Left lung (tissue), 10 donors: Measurements from ENCODE around the gene ANKRD17. TPM values are rescaled to one million over a fixed set of nuclear protein-coding genes. Genes with fewer than 3 reads are reported as not detected.

Experiments used
- ATAC-seq: fragments of 200-7000 bp; cut with Tn5 transposase; one replicate; pipeline ENCODE4 v1.9.1; 2020; ENCODE audit warnings: moderate library complexity
- DNase-seq, 4 donors: peaks; one replicate each; pipeline ENCODE4 v3.0.0-alpha.2; 2013 to 2020
- H3K27ac ChIP-seq, 2 donors: fragments of 200-600 bp; sonication (generic) in 1 of 2; one replicate each; pipeline versions ENCODE4 v1.5.0 to v1.8.0; 2020 to 2021
- H3K27me3 ChIP-seq, 2 donors: fragments of 200-600 bp; sonication (generic) in 1 of 2; one replicate each; pipeline versions ENCODE4 v1.5.0 to v1.8.0; 2020 to 2021
- H3K36me3 ChIP-seq, 2 donors: fragments of 200-600 bp; sonication (generic) in 1 of 2; one replicate each; pipeline versions ENCODE4 v1.5.0 to v1.8.0; 2020 to 2021
- H3K4me1 ChIP-seq, 2 donors: fragments of 200-600 bp; one replicate each; pipeline ENCODE4 v1.8.0; 2021
- H3K4me3 ChIP-seq, 2 donors: fragments of 200-600 bp; sonication (generic) in 1 of 2; one replicate each; pipeline versions ENCODE4 v1.5.0 to v1.8.0; 2020 to 2021; ENCODE audit warnings: mild to moderate bottlenecking in 1 of 2
- H3K9me3 ChIP-seq, 2 donors: fragments of 200-600 bp; sonication (generic) in 1 of 2; one replicate each; pipeline versions ENCODE4 v1.5.0 to v1.8.0; 2020 to 2021
- intact Hi-C, 2 donors: fragments of 100-400 bp; cut with DNase I; formaldehyde crosslinking; loops; one replicate each; pipeline versions ENCODE4 v1.11.2 to v1.14.2; 2022
- polyA plus RNA-seq, 6 donors: library from polyadenylated mRNA; unstranded; fragments of 120-200 nt; gene quantifications; one replicate each; pipeline ENCODE4 v1.2.1, GENCODE V29; 2013; ENCODE audit not compliant: insufficient read length in 6 of 6
- total RNA-seq, 2 donors: library from RNA; stranded (reverse); fragmentation: NEBNext Ultra II Directional; extraction: Animal tissue kit (Norgen Biotek cat#: 25700); gene quantifications; one replicate each; pipeline ENCODE4 v1.2.1, GENCODE V29; 2021
- TF ChIP-seq, protein P1 (sequence below), 2 donors: fragments of 200-600 bp; sonication (generic) in 1 of 2; IDR thresholded peaks; one replicate each; pipeline versions ENCODE4 v1.5.0 to v1.8.0; 2021; ENCODE audit warnings: antibody characterized with exemption in 2 of 2
- donor health status: DM: no; HTN: yes; CAD: no.
- donor health status: DM: no; HTN: no; CAD: no.

The ANKRD17 gene
- total and polyA plus RNA-seq, 8 donors = 57.5 to 83.0 (median 74.9) TPM

- intact Hi-C loops = no loop called here
- TF ChIP-seq, protein P1, sequence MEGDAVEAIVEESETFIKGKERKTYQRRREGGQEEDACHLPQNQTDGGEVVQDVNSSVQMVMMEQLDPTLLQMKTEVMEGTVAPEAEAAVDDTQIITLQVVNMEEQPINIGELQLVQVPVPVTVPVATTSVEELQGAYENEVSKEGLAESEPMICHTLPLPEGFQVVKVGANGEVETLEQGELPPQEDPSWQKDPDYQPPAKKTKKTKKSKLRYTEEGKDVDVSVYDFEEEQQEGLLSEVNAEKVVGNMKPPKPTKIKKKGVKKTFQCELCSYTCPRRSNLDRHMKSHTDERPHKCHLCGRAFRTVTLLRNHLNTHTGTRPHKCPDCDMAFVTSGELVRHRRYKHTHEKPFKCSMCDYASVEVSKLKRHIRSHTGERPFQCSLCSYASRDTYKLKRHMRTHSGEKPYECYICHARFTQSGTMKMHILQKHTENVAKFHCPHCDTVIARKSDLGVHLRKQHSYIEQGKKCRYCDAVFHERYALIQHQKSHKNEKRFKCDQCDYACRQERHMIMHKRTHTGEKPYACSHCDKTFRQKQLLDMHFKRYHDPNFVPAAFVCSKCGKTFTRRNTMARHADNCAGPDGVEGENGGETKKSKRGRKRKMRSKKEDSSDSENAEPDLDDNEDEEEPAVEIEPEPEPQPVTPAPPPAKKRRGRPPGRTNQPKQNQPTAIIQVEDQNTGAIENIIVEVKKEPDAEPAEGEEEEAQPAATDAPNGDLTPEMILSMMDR (IDR thresholded peaks at IDR 0.05) = no peak
- H3K36me3 ChIP-seq = peaks cover 0 to 77% of the 10 kb centered on the region in 2 donors
- H3K9me3 ChIP-seq = no peaks in the 10 kb centered on the region
- H3K4me3 ChIP-seq = no peak overlapping the region
- H3K27me3 ChIP-seq = no peaks in the 10 kb centered on the region
- no peak for DNase-seq
- no peak for ATAC-seq
- no peaks in the 10 kb centered on the region for H3K4me1 ChIP-seq
- no peak overlapping the region for H3K27ac ChIP-seq
These were observed 153.9 kb downstream of the ANKRD17 start for GRCh38 chr4:73104695-73105094.

- intact Hi-C loops = no loop called here
- DNase-seq = no peak
- Histone ChIP-seq H3K9me3 (no peaks in the 10 kb centered on the region), H3K27me3 (no peaks in the 10 kb centered on the region), H3K36me3 (peaks cover 0 to 78% of the 10 kb centered on the region in 2 donors), H3K4me3 (no peak overlapping the region), H3K4me1 (no peaks in the 10 kb centered on the region), H3K27ac (no peak overlapping the region)
- TF ChIP-seq, protein P1 (IDR thresholded peaks at IDR 0.05) = no peak
- no peak for ATAC-seq
These were observed 154.6 kb downstream of the ANKRD17 start for GRCh38 chr4:73103799-73104503.

- Histone ChIP-seq H3K36me3 (peaks cover 0 to 89% of the 10 kb centered on the region in 2 donors), H3K4me1 (no peaks in the 10 kb centered on the region), H3K4me3 (no peak overlapping the region), H3K9me3 (no peaks in the 10 kb centered on the region), H3K27ac (peak overlapping the region in 1 of 2 donors; percentile 2), H3K27me3 (no peaks in the 10 kb centered on the region)
- intact Hi-C loops = no loop called here
- TF ChIP-seq, protein P1 (IDR thresholded peaks at IDR 0.05) = no peak
- DNase-seq (peak in 1 of 4 donors; percentile 51), ATAC-seq (no peak)
These were observed 159.5 kb downstream of the ANKRD17 start for GRCh38 chr4:73099143-73099542.

DNA sequence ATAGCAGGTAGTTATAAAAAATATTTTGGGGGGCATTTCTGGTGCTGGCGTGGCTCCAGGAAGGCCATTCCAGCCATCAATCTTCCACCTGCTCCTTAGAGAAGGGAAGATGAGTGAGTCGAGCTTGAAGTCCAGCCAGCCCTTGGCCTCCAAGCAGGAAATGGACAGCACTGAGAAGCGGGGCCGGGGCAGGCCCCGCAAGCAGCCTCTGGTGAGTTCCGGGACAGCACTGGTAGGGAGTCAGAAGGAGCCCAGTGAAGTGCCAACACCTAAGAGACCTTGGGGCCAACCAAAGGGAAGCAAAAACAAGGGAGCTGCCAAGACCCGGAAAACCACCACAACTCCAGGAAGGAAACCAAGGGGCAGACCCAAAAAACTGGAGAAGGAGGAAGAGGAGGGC is 159.9 kb downstream of the ANKRD17 start:
- intact Hi-C loops = no loop called here
- ATAC-seq (no peak), DNase-seq (no peak)
- no peaks in the 10 kb centered on the region for H3K4me1 ChIP-seq
- H3K36me3 ChIP-seq = peaks cover 0 to 91% of the 10 kb centered on the region in 2 donors
- peak overlapping the region in 1 of 2 donors; percentile 2 for H3K27ac ChIP-seq
- no peaks in the 10 kb centered on the region for H3K9me3 ChIP-seq
- TF ChIP-seq, protein P1 (IDR thresholded peaks at IDR 0.05) = no peak
- no peaks in the 10 kb centered on the region for H3K27me3 ChIP-seq
- H3K4me3 ChIP-seq = no peak overlapping the region

DNA sequence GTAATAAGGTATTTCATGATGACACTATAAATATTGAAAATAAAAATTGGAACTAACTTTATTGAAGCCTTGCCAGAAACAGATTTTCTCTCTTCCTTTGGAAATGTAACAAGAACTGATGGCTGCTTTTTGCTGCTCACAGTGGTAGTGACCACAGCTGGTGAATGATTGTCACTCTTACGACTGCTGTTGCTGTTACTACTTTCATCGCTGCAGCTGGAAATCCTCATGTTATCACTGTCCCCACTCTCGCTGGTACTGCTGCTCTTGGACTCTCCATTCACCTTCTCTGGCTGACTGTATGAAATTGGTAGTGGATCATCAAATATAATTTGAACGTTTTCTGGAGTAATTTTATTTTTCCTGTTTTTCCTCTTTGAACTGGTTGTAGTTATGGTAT is 160.6 kb downstream of the ANKRD17 start:
- Histone ChIP-seq H3K4me1 (no peaks in the 10 kb centered on the region), H3K4me3 (no peak overlapping the region), H3K27me3 (no peaks in the 10 kb centered on the region), H3K36me3 (peaks cover 0 to 97% of the 10 kb centered on the region in 2 donors), H3K27ac (no peak overlapping the region), H3K9me3 (no peaks in the 10 kb centered on the region)
- TF ChIP-seq, protein P1 (IDR thresholded peaks at IDR 0.05) = no peak
- intact Hi-C loops = no loop called here
- DNase-seq = no peak
- ATAC-seq = no peak
